ENCODE data around the gene CARD19.
"Not testable (repeated sequence)": the region's sequence is repeated elsewhere in the genome, so short reads cannot be mapped to it uniquely, and the experiment has no call there.

Gene CARD19

GRCh38 chr9:93107825-93108161, 11.8 kb downstream of the CARD19 start:
- no peak for DNase-seq

GRCh38 chr9:93108291-93109041, 12.4 kb downstream of the CARD19 start:
- no peak for DNase-seq

GRCh38 chr9:93110311-93110855, 14.4 kb downstream of the CARD19 start:
- DNase-seq = no peak

GRCh38 chr9:93111001-93111370, 15.0 kb downstream of the CARD19 start:
- DNase-seq = no peak

GRCh38 chr9:93111371-93112115, 15.5 kb downstream of the CARD19 start:
- peak in 1 of 2 donors; percentile 60 for DNase-seq

GRCh38 chr9:93112116-93112863, 16.3 kb downstream of the CARD19 start:
- DNase-seq = no peak

GRCh38 chr9:93112864-93113389, 16.9 kb downstream of the CARD19 start:
- no peak for DNase-seq

GRCh38 chr9:93114169-93114983, 18.4 kb downstream of the CARD19 start:
- no peak for DNase-seq

GRCh38 chr9:93114984-93115335, 18.9 kb downstream of the CARD19 start:
- no peak for DNase-seq

- peak in 1 of 2 donors; percentile 50 for DNase-seq
Observed at GRCh38 chr9:93115486-93116071, 19.6 kb downstream of the CARD19 start.

GRCh38 chr9:93116072-93116961, 20.3 kb downstream of the CARD19 start:
- peak; percentile 50 to 60 for DNase-seq

GRCh38 chr9:93117521-93117920, 21.5 kb downstream of the CARD19 start:
- not testable (repeated sequence) for DNase-seq

GRCh38 chr9:93117924-93118862, 22.2 kb downstream of the CARD19 start:
- DNase-seq = no peak

- no peak for DNase-seq
Observed at GRCh38 chr9:93118863-93119702, 23.1 kb downstream of the CARD19 start.

GRCh38 chr9:93119703-93119952, 23.6 kb downstream of the CARD19 start:
- DNase-seq = no peak

GRCh38 chr9:93119953-93120845, 24.2 kb downstream of the CARD19 start:
- peak; percentile 63 to 79 for DNase-seq

GRCh38 chr9:93120846-93121315, 24.9 kb downstream of the CARD19 start:
- no peak for DNase-seq
